Tibial nerve (tissue), 4 donors: Measurements from ENCODE around the gene CLASRP.

ENCODE experiments used
- EP300 ChIP-seq, 2 donors: sonication (generic); formaldehyde crosslinking; IDR thresholded peaks; one replicate each; pipeline ENCODE4 v1.6.1; 2017; ENCODE audit warnings: antibody characterized with exemption in 2 of 2, mild to moderate bottlenecking in 1 of 2
- POLR2A ChIP-seq, 2 donors: fragments of 450-650 bp; IDR thresholded peaks; one replicate each; pipeline ENCODE4 v1.6.1; 2017; ENCODE audit warnings: antibody characterized with exemption in 2 of 2, mild to moderate bottlenecking in 2 of 2, moderate library complexity in 2 of 2
- TF ChIP-seq, protein P1 (sequence below), 5 experiments: fragments of 200-600 bp in 3 of 5; fragments of 450-650 bp in 2 of 5; sonication (generic) in 3 of 5; IDR thresholded peaks; one replicate each; pipeline ENCODE4 v1.5.1; 2016 to 2019; ENCODE audit warnings: antibody characterized with exemption in 5 of 5, mild to moderate bottlenecking in 3 of 5, moderate library complexity in 2 of 5

DNA sequence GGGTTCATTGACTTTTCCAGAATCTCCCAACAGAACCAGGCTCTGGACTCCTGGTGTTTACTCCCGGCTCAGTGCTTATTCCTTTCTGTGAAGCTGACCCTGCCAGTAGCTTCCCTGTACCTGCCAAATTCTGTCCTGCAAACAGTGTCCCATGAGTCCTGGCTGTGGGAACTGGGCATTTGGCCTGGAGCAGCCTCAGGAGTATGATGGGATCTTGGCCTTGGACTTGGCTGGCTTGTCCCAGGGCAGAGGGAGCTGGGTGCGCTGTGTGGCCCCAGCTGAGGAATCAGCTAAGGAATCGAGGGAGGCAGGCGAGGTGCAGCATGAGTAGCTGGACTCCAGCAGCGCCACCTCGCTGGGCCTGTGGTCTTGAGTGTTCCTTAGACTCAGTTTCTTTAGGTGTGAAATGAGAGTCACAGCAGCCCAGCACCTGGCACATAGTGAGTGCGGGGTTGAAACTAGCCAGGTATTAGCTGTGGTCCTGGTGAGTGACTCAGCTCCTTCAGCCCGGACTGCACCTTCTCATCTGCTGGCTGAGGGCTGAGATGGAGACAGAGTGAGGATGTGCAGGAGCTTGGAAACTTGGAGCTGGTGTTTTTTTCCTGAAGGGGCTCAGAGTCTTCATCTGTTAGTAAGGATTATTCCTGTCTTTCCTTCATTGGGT lies 10.4 kb downstream of the CLASRP start:
- TF ChIP-seq, protein P1, sequence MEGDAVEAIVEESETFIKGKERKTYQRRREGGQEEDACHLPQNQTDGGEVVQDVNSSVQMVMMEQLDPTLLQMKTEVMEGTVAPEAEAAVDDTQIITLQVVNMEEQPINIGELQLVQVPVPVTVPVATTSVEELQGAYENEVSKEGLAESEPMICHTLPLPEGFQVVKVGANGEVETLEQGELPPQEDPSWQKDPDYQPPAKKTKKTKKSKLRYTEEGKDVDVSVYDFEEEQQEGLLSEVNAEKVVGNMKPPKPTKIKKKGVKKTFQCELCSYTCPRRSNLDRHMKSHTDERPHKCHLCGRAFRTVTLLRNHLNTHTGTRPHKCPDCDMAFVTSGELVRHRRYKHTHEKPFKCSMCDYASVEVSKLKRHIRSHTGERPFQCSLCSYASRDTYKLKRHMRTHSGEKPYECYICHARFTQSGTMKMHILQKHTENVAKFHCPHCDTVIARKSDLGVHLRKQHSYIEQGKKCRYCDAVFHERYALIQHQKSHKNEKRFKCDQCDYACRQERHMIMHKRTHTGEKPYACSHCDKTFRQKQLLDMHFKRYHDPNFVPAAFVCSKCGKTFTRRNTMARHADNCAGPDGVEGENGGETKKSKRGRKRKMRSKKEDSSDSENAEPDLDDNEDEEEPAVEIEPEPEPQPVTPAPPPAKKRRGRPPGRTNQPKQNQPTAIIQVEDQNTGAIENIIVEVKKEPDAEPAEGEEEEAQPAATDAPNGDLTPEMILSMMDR (IDR thresholded peaks at IDR 0.05): no peak
- TF ChIP-seq POLR2A (IDR thresholded peaks at IDR 0.05) (no peak), EP300 (IDR thresholded peaks at IDR 0.05) (no peak)
